ENCODE data around the gene PDE4D. TPM values are rescaled to one million over a fixed set of nuclear protein-coding genes. Genes with fewer than 3 reads are reported as not detected.

PDE4D gene
- total RNA-seq, 1 experiment from 2014 or later, result 61.2 TPM

GRCh38 chr5:59038798-59039295 lies 854.7 kb downstream of the PDE4D start:
- Histone ChIP-seq H3K27ac (ENCODE audit: low read length) (no peak overlapping the region), H2AFZ (ENCODE audit: low read length) (no peak overlapping the region)

GRCh38 chr5:59037941-59038797 lies 855.4 kb downstream of the PDE4D start:
- Histone ChIP-seq H3K79me2 (ENCODE audit: low read length) (no peaks in the 10 kb centered on the region), H3K4me1 (ENCODE audit: low read length) (no peaks in the 10 kb centered on the region), H3K4me3 (ENCODE audit: low read length) (no peak overlapping the region), H2AFZ (ENCODE audit: low read length) (no peak overlapping the region), H3K36me3 (ENCODE audit: insufficient read depth, low read length) (no peaks in the 10 kb centered on the region), H3K9me3 (ENCODE audit: low read length) (no peaks in the 10 kb centered on the region), H3K27ac (ENCODE audit: low read length) (no peak overlapping the region), H3K27me3 (ENCODE audit: low read length) (no peaks in the 10 kb centered on the region), H4K20me1 (ENCODE audit: insufficient read depth, low read depth, low read length) (no peaks in the 10 kb centered on the region), H3K4me2 (ENCODE audit: low read depth, low read length, poor library complexity, severe bottlenecking) (no peak overlapping the region), H3K9me2 (replicated peaks; ENCODE audit: insufficient read depth, low read length) (no peaks in the 10 kb centered on the region), H3K9ac (ENCODE audit: low read length) (no peak overlapping the region)
- DNase-seq, result no peak

More at GRCh38 chr5:59038798-59039295, 854.7 kb downstream of the PDE4D start:
- H3K9me3 ChIP-seq (ENCODE audit: low read length), result no peaks in the 10 kb centered on the region
- H3K4me3 ChIP-seq (ENCODE audit: low read length), result no peak overlapping the region
- H3K79me2 ChIP-seq (ENCODE audit: low read length), result no peaks in the 10 kb centered on the region
- no peak overlapping the region for H3K9ac ChIP-seq (ENCODE audit: low read length)
- DNase-seq, result no peak
- H3K4me1 ChIP-seq (ENCODE audit: low read length), result no peaks in the 10 kb centered on the region
- H3K9me2 ChIP-seq (replicated peaks; ENCODE audit: insufficient read depth, low read length), result no peaks in the 10 kb centered on the region
- H3K27me3 ChIP-seq (ENCODE audit: low read length), result no peaks in the 10 kb centered on the region
- H3K36me3 ChIP-seq (ENCODE audit: insufficient read depth, low read length), result no peaks in the 10 kb centered on the region
- no peak overlapping the region for H3K4me2 ChIP-seq (ENCODE audit: low read depth, low read length, poor library complexity, severe bottlenecking)
- no peaks in the 10 kb centered on the region for H4K20me1 ChIP-seq (ENCODE audit: insufficient read depth, low read depth, low read length)

DNA sequence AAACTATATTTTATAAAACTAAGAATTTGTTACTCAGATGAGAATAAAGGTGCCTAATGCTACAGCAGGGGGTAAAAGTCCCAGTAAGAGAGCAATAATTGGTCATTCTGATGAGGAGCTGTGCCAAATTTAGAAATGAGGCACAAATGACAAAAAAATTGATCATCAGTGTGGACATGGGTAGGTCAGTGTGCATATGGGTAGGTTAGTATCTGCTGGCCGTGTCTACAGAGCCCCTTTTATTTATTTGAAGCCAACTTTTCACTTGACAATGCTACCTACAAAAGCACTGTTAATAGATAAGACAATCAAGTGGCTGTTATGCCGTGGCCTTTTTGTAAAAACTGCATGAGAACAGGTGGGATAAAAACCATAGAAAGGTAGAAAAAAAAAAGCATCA lies 856.1 kb downstream of the PDE4D start:
- H4K20me1 ChIP-seq (ENCODE audit: insufficient read depth, low read depth, low read length), result no peaks in the 10 kb centered on the region
- no peak overlapping the region for H3K27ac ChIP-seq (ENCODE audit: low read length)
- no peak overlapping the region for H3K9ac ChIP-seq (ENCODE audit: low read length)
- H3K27me3 ChIP-seq (ENCODE audit: low read length), result no peaks in the 10 kb centered on the region
- no peak overlapping the region for H2AFZ ChIP-seq (ENCODE audit: low read length)
- H3K4me3 ChIP-seq (ENCODE audit: low read length), result no peak overlapping the region
- H3K79me2 ChIP-seq (ENCODE audit: low read length), result no peaks in the 10 kb centered on the region
- H3K9me3 ChIP-seq (ENCODE audit: low read length), result no peaks in the 10 kb centered on the region
- H3K9me2 ChIP-seq (replicated peaks; ENCODE audit: insufficient read depth, low read length), result no peaks in the 10 kb centered on the region
- no peak for DNase-seq
- no peaks in the 10 kb centered on the region for H3K36me3 ChIP-seq (ENCODE audit: insufficient read depth, low read length)
- no peak overlapping the region for H3K4me2 ChIP-seq (ENCODE audit: low read depth, low read length, poor library complexity, severe bottlenecking)
- no peaks in the 10 kb centered on the region for H3K4me1 ChIP-seq (ENCODE audit: low read length)

GRCh38 chr5:59037041-59037440 lies 856.5 kb downstream of the PDE4D start:
- no peaks in the 10 kb centered on the region for H4K20me1 ChIP-seq (ENCODE audit: insufficient read depth, low read depth, low read length)
- no peak overlapping the region for H3K27ac ChIP-seq (ENCODE audit: low read length)
- H3K9me2 ChIP-seq (replicated peaks; ENCODE audit: insufficient read depth, low read length), result no peaks in the 10 kb centered on the region
- no peak overlapping the region for H3K4me3 ChIP-seq (ENCODE audit: low read length)
- DNase-seq, result no peak
- no peaks in the 10 kb centered on the region for H3K36me3 ChIP-seq (ENCODE audit: insufficient read depth, low read length)
- no peaks in the 10 kb centered on the region for H3K9me3 ChIP-seq (ENCODE audit: low read length)
- H3K4me2 ChIP-seq (ENCODE audit: low read depth, low read length, poor library complexity, severe bottlenecking), result no peak overlapping the region
- H2AFZ ChIP-seq (ENCODE audit: low read length), result no peak overlapping the region
- no peaks in the 10 kb centered on the region for H3K79me2 ChIP-seq (ENCODE audit: low read length)
- no peaks in the 10 kb centered on the region for H3K27me3 ChIP-seq (ENCODE audit: low read length)
- no peak overlapping the region for H3K9ac ChIP-seq (ENCODE audit: low read length)
- H3K4me1 ChIP-seq (ENCODE audit: low read length), result no peaks in the 10 kb centered on the region

DNA sequence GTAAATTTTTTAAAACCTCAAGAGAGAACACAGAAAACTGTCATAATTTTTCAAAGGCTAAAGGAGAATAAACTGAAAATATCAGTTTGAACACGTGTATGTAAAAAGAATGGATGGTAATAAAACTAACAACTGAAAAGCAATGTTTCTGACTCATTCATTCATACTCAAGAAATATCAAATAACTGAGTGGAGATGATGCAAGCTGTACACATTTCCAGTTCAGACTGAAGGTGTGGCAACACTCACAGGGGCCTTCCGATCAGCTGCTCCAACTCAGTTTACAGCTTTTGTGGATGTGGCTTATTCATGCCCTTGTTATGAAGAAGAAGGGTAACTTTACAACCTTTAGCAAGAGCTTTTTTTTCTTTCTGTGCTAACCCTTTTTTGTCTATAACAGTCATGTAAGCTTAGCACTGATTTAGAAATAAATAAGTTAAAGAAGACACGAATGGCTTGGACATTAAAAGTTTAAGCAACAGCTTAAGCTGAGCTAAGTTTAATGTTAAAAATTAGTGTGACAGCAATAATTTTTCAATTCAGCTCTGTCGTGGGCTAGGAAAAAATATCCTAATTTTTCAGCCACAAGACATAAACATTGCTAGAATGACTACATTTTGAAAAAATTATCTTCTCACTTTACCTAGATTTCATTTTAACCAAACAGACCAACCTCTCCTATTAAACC lies 857.1 kb downstream of the PDE4D start:
- H2AFZ ChIP-seq (ENCODE audit: low read length), result no peak overlapping the region
- H4K20me1 ChIP-seq (ENCODE audit: insufficient read depth, low read depth, low read length), result no peaks in the 10 kb centered on the region
- no peak overlapping the region for H3K4me2 ChIP-seq (ENCODE audit: low read depth, low read length, poor library complexity, severe bottlenecking)
- H3K9me2 ChIP-seq (replicated peaks; ENCODE audit: insufficient read depth, low read length), result no peaks in the 10 kb centered on the region
- no peaks in the 10 kb centered on the region for H3K4me1 ChIP-seq (ENCODE audit: low read length)
- H3K9ac ChIP-seq (ENCODE audit: low read length), result no peak overlapping the region
- H3K9me3 ChIP-seq (ENCODE audit: low read length), result no peaks in the 10 kb centered on the region
- no peak overlapping the region for H3K4me3 ChIP-seq (ENCODE audit: low read length)
- H3K27ac ChIP-seq (ENCODE audit: low read length), result no peak overlapping the region
- no peaks in the 10 kb centered on the region for H3K79me2 ChIP-seq (ENCODE audit: low read length)
- DNase-seq, result no peak
- no peaks in the 10 kb centered on the region for H3K36me3 ChIP-seq (ENCODE audit: insufficient read depth, low read length)
- no peaks in the 10 kb centered on the region for H3K27me3 ChIP-seq (ENCODE audit: low read length)

DNA sequence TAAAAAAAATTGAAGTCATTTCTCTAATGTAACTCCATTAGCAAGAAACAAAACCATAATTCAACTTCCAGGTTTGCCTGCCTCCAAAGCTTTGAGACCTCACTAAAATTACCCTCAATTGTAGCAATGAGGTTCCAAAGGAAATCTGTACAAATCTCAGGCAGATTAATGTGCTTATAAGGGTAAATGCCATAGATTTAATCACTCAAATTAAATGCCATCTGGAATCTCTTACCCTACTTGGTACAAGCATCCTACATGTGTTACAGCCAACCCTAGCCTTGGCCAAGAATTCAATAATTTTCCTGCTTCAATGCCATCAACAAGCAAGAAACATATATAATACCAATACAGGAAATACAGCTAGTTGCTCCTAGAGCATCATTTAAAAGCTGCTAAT lies 857.8 kb downstream of the PDE4D start:
- H3K9me2 ChIP-seq (replicated peaks; ENCODE audit: insufficient read depth, low read length), result no peaks in the 10 kb centered on the region
- no peaks in the 10 kb centered on the region for H3K27me3 ChIP-seq (ENCODE audit: low read length)
- H3K36me3 ChIP-seq (ENCODE audit: insufficient read depth, low read length), result no peaks in the 10 kb centered on the region
- H3K79me2 ChIP-seq (ENCODE audit: low read length), result no peaks in the 10 kb centered on the region
- H3K9me3 ChIP-seq (ENCODE audit: low read length), result no peaks in the 10 kb centered on the region
- H3K4me3 ChIP-seq (ENCODE audit: low read length), result no peak overlapping the region
- no peak for DNase-seq
- H3K27ac ChIP-seq (ENCODE audit: low read length), result no peak overlapping the region
- H3K4me1 ChIP-seq (ENCODE audit: low read length), result no peaks in the 10 kb centered on the region
- no peak overlapping the region for H3K4me2 ChIP-seq (ENCODE audit: low read depth, low read length, poor library complexity, severe bottlenecking)
- H4K20me1 ChIP-seq (ENCODE audit: insufficient read depth, low read depth, low read length), result no peaks in the 10 kb centered on the region
- no peak overlapping the region for H3K9ac ChIP-seq (ENCODE audit: low read length)
- H2AFZ ChIP-seq (ENCODE audit: low read length), result no peak overlapping the region

- no peak overlapping the region for H3K4me2 ChIP-seq (ENCODE audit: low read depth, low read length, poor library complexity, severe bottlenecking)
- H3K27ac ChIP-seq (ENCODE audit: low read length), result no peak overlapping the region
- no peak overlapping the region for H3K4me3 ChIP-seq (ENCODE audit: low read length)
Measured at GRCh38 chr5:59034498-59035186, 858.9 kb downstream of the PDE4D start.

More at GRCh38 chr5:59034498-59035186, 858.9 kb downstream of the PDE4D start:
- Histone ChIP-seq H3K9ac (ENCODE audit: low read length) (no peak overlapping the region), H3K9me2 (replicated peaks; ENCODE audit: insufficient read depth, low read length) (no peaks in the 10 kb centered on the region), H2AFZ (ENCODE audit: low read length) (no peak overlapping the region), H3K9me3 (ENCODE audit: low read length) (no peaks in the 10 kb centered on the region), H3K79me2 (ENCODE audit: low read length) (no peaks in the 10 kb centered on the region), H3K27me3 (ENCODE audit: low read length) (no peaks in the 10 kb centered on the region), H3K4me1 (ENCODE audit: low read length) (no peaks in the 10 kb centered on the region), H4K20me1 (ENCODE audit: insufficient read depth, low read depth, low read length) (no peaks in the 10 kb centered on the region), H3K36me3 (ENCODE audit: insufficient read depth, low read length) (no peaks in the 10 kb centered on the region)
- peak; percentile 50 for DNase-seq

Data from Karpas-422 (cell line).